Endothelial cell (in vitro differentiated cells): Measurements from ENCODE around the gene NEDD4L. TPM values are rescaled to one million over a fixed set of nuclear protein-coding genes. Genes with fewer than 3 reads are reported as not detected.

Experiments used
- DNase-seq: peaks from one replicate; pipeline ENCODE4 v3.0.0; 2021; ENCODE audit warnings: low spot score
- H3K27ac Mint-ChIP-seq: one replicate; pipeline ENCODE4 v1.8.0; 2021; ENCODE audit warnings: mixed read lengths, inconsistent platforms; ENCODE audit not compliant: unreplicated experiment
- H3K27me3 Mint-ChIP-seq: one replicate; pipeline ENCODE4 v1.8.0; 2021; ENCODE audit warnings: mild to moderate bottlenecking, moderate library complexity, mixed read lengths, inconsistent platforms; ENCODE audit not compliant: unreplicated experiment
- H3K36me3 Mint-ChIP-seq: one replicate; pipeline ENCODE4 v1.8.0; 2021; ENCODE audit warnings: mild to moderate bottlenecking, low read depth, mixed read lengths, inconsistent platforms; ENCODE audit not compliant: unreplicated experiment
- H3K4me1 Mint-ChIP-seq: one replicate; pipeline ENCODE4 v1.8.0; 2021; ENCODE audit warnings: mild to moderate bottlenecking, mixed read lengths, inconsistent platforms; ENCODE audit not compliant: unreplicated experiment
- H3K4me3 Mint-ChIP-seq: one replicate; pipeline ENCODE4 v1.8.0; 2021; ENCODE audit warnings: mild to moderate bottlenecking, mixed read lengths, inconsistent platforms; ENCODE audit not compliant: unreplicated experiment
- H3K9me3 Mint-ChIP-seq: one replicate; pipeline ENCODE4 v1.8.0; 2021; ENCODE audit warnings: mixed read lengths, inconsistent platforms; ENCODE audit not compliant: unreplicated experiment
- CTCF ChIP-seq: fragments of 200-600 bp; sonication (generic); IDR thresholded peaks from one replicate; pipeline ENCODE4 v1.5.0; 2021; ENCODE audit warnings: antibody characterized with exemption; ENCODE audit not compliant: unreplicated experiment
- total RNA-seq: library from RNA; stranded (reverse); fragmentation: NEBNext Ultra II Directional; extraction: Animal tissue kit (Norgen Biotek cat#: 25700); gene quantifications from one replicate; pipeline ENCODE4 v1.2.1, GENCODE V29; 2021; ENCODE audit not compliant: unreplicated experiment

The NEDD4L gene
- total RNA-seq, 1 donor from 2014 or later: 42.8 TPM

DNA sequence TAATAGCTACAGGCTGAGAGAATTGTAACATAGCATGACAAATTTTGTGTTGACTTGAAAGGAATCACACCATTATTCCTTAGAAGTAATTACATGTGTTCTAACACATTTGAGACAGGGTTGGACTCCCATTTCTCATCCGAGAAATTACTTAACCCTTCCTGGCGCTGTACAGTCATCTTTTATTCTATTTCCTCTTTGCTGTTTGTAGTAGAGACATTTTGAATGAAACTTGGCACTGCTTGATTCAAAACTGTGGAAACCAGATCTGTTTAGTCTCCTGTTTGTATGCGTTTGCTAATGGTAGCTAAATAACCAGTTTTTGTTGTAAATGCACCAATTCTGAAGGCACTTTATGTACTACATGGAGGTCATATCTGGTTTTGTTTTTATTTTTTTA lies 352.9 kb downstream of the NEDD4L start:
- no peak for DNase-seq
- Mint-ChIP-seq H3K27ac (no peak overlapping the region), H3K4me3 (no peak overlapping the region), H3K36me3 (peaks cover 7% of the 10 kb centered on the region), H3K9me3 (no peaks in the 10 kb centered on the region), H3K4me1 (no peaks in the 10 kb centered on the region), H3K27me3 (peaks cover 9% of the 10 kb centered on the region)
- no peak for TF ChIP-seq CTCF

DNA sequence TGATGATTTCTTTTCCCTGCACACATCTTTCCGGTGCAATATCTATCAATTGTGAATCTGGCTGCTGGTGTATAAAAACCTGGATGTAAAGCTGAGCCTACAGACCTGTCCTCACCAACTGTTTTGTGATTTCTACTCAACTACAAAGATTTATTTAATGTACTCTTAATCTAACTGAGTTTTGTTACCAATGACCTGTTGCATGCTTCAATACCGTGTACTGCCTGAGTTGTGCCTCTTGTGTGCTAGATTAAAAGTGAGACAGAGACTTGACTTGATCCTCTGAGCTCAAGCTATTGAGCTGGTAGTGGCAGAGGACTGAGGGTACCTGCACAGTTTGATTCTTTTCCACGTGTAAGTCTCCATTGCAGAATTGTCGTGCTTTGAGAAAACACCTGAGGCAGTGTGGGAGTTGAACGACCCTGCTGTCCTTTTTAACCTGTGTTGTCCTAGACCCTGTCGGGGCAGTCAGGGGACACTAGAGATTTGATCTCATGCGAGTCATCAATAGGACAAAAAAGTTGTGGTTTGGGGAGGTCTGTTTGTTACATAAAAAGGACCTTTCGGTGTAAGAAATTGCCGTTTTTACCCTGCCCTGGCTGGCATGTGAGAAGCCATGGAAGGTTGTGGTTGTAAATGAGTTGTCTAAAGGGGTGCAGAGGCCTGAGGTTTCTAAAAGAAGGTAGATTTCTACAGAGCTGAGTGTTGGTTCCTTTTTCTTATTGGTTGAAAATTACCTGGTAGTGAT lies 353.5 kb downstream of the NEDD4L start:
- Mint-ChIP-seq H3K36me3 (peaks cover 7% of the 10 kb centered on the region), H3K27ac (peak overlapping the region; percentile 58), H3K27me3 (peaks cover 9% of the 10 kb centered on the region), H3K9me3 (no peaks in the 10 kb centered on the region), H3K4me1 (no peaks in the 10 kb centered on the region), H3K4me3 (no peak overlapping the region)
- TF ChIP-seq CTCF: no peak
- no peak for DNase-seq

DNA sequence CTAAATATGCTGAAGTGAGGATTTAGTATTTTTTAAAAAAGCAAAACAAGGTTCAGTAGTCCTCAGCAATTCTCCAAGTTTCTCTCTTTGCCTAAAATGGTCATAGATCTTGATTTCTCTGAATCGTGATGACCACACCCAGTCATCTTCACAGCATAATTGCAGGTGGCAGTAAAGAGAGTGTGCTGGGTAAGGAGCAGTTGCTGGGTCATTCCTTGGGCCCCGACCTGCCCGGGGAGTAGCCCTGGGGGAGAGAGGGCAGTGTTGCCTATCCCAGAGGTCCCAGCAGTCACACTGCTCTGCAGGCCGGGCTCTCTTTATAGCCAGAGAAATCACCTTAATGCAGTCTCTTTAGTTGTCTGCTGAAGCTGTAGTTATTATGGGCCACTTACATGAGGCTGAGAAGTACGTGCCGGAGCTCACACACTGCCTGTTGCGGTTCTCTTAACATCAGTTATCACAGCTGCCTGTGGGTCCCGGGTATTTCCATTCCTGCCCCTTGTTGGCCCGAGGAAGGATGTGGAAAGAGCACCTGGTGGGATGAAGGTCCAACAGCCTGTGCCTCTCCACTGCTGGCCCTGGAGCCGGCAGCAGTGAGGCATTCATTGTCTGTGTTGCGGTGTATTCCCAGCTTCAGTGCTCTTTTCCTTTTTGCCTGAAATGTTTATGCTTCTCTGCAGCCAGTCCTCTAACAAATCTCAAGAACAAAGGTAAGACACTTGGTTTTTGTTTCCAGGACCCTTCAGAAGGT lies 354.8 kb downstream of the NEDD4L start:
- peaks cover 5% of the 10 kb centered on the region for H3K27me3 Mint-ChIP-seq
- TF ChIP-seq CTCF: no peak
- H3K36me3 Mint-ChIP-seq: no peaks in the 10 kb centered on the region
- no peak overlapping the region for H3K4me3 Mint-ChIP-seq
- no peak overlapping the region for H3K27ac Mint-ChIP-seq
- DNase-seq: no peak
- H3K9me3 Mint-ChIP-seq: no peaks in the 10 kb centered on the region
- H3K4me1 Mint-ChIP-seq: peaks cover 6% of the 10 kb centered on the region

DNA sequence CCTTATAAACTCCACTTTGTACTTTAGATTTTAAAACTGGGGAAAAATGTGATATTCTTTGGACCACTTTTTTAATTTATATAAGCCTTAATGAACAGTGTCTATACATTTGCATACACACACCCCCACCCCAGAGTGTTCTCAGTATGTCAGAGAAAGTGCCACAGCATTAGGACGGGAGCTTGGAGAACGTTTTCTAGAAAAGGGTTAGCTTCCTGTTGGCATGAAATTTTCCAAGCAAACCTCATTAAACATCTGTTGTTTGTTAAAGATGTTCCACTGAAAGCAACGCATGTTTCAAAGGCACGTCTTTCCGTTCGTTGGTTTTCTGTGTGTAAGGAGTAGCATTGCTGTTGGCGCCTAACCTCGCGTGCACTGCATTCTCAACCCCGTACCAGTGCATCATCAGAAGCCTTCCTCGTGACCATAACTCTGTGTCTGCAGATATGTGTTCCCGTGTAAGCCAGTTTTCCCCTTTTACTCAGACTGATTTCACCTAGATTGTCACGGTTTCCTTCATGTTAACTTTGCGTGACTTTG lies 356.4 kb downstream of the NEDD4L start:
- no peak overlapping the region for H3K4me3 Mint-ChIP-seq
- no peak for TF ChIP-seq CTCF
- peaks cover 9% of the 10 kb centered on the region for H3K4me1 Mint-ChIP-seq
- peaks cover 9% of the 10 kb centered on the region for H3K27me3 Mint-ChIP-seq
- no peak overlapping the region for H3K27ac Mint-ChIP-seq
- H3K9me3 Mint-ChIP-seq: no peaks in the 10 kb centered on the region
- no peaks in the 10 kb centered on the region for H3K36me3 Mint-ChIP-seq
- DNase-seq: no peak

- H3K27me3 Mint-ChIP-seq: peaks cover 9% of the 10 kb centered on the region
- no peaks in the 10 kb centered on the region for H3K9me3 Mint-ChIP-seq
- no peak overlapping the region for H3K4me3 Mint-ChIP-seq
- no peak for TF ChIP-seq CTCF
- H3K36me3 Mint-ChIP-seq: no peaks in the 10 kb centered on the region
- peaks cover 14% of the 10 kb centered on the region for H3K4me1 Mint-ChIP-seq
- DNase-seq: no peak
- H3K27ac Mint-ChIP-seq: no peak overlapping the region
These were observed 357.2 kb downstream of the NEDD4L start for GRCh38 chr18:58401191-58401590.
